Astrocyte (in vitro differentiated cells and primary cell): Measurements from ENCODE around the gene LNPK. TPM values are rescaled to one million over a fixed set of nuclear protein-coding genes. Genes with fewer than 3 reads are reported as not detected.

Experiments
- DNase-seq: peaks from one replicate; pipeline ENCODE4 v3.0.0-alpha.2; 2010; ENCODE audit warnings: low read depth
- FAIRE-seq: peaks from 2 replicates; lab custom pipeline; 2011; peaks lifted over from hg19 to GRCh38; lab: Jason Lieb, UNC
- H2AFZ ChIP-seq: 2 replicates; pipeline ENCODE4 v1.6.0; 2012; ENCODE audit warnings: low read depth, low read length, inconsistent platforms
- H3K27ac ChIP-seq: 2 replicates; pipeline ENCODE4 v1.5.1; 2011; ENCODE audit warnings: low read depth, low read length, inconsistent platforms
- H3K27me3 ChIP-seq: 2 replicates; pipeline ENCODE4 v1.6.0; 2011; ENCODE audit warnings: low read length, inconsistent platforms; ENCODE audit not compliant: insufficient read depth
- H3K36me3 ChIP-seq: 2 replicates; pipeline ENCODE4 v1.5.1; 2011; ENCODE audit warnings: low read length, inconsistent platforms; ENCODE audit not compliant: insufficient read depth
- H3K4me1 ChIP-seq: 2 replicates; pipeline ENCODE4 v1.5.1; 2011; ENCODE audit warnings: low read length, inconsistent platforms; ENCODE audit not compliant: insufficient read depth
- H3K4me2 ChIP-seq: 2 replicates; pipeline ENCODE4 v1.6.0; 2012; ENCODE audit warnings: low read length, inconsistent platforms
- H3K4me3 ChIP-seq: 2 replicates; pipeline ENCODE4 v1.5.1; 2011; ENCODE audit warnings: low read depth, mild to moderate bottlenecking, low read length, inconsistent platforms; ENCODE audit not compliant: insufficient read depth
- H3K79me2 ChIP-seq: 2 replicates; pipeline ENCODE4 v1.6.0; 2012; ENCODE audit warnings: mild to moderate bottlenecking, low read length, inconsistent platforms; ENCODE audit not compliant: insufficient read depth
- H3K9ac ChIP-seq: 2 replicates; pipeline ENCODE4 v1.6.0; 2012; ENCODE audit warnings: mild to moderate bottlenecking, low read length, inconsistent platforms
- H3K9me3 ChIP-seq: 2 replicates; pipeline ENCODE4 v1.5.1; 2012; ENCODE audit warnings: low read depth, mild to moderate bottlenecking, low read length, inconsistent platforms; ENCODE audit not compliant: insufficient read depth
- H4K20me1 ChIP-seq: 2 replicates; pipeline ENCODE4 v1.6.0; 2012; ENCODE audit warnings: low read length, inconsistent platforms; ENCODE audit not compliant: insufficient read depth
- H3K27ac Mint-ChIP-seq: one replicate; pipeline ENCODE4 v1.8.0; 2021; ENCODE audit warnings: mild to moderate bottlenecking, mixed read lengths; ENCODE audit not compliant: unreplicated experiment
- H3K27me3 Mint-ChIP-seq: one replicate; pipeline ENCODE4 v1.8.0; 2021; ENCODE audit warnings: low read depth, mixed read lengths; ENCODE audit not compliant: unreplicated experiment
- H3K36me3 Mint-ChIP-seq: one replicate; pipeline ENCODE4 v1.8.0; 2021; ENCODE audit warnings: low read depth, mixed read lengths; ENCODE audit not compliant: unreplicated experiment
- H3K4me1 Mint-ChIP-seq: one replicate; pipeline ENCODE4 v1.8.0; 2021; ENCODE audit warnings: low read depth, mixed read lengths; ENCODE audit not compliant: unreplicated experiment
- H3K4me3 Mint-ChIP-seq: one replicate; pipeline ENCODE4 v1.8.0; 2021; ENCODE audit warnings: mild to moderate bottlenecking, moderate library complexity, mixed read lengths; ENCODE audit not compliant: unreplicated experiment
- H3K9me3 Mint-ChIP-seq: one replicate; pipeline ENCODE4 v1.8.0; 2021; ENCODE audit warnings: mild to moderate bottlenecking, mixed read lengths; ENCODE audit not compliant: unreplicated experiment
- CTCF ChIP-seq: IDR thresholded peaks from 2 replicates; pipeline ENCODE4 v1.5.1; 2011; ENCODE audit warnings: low read depth, mild to moderate bottlenecking, inconsistent platforms, low read length, moderate library complexity; ENCODE audit not compliant: insufficient read depth
- EZH2 ChIP-seq: IDR thresholded peaks from 2 replicates; pipeline ENCODE4 v1.6.1; 2012; ENCODE audit warnings: mild to moderate bottlenecking, low read length, inconsistent platforms; ENCODE audit not compliant: insufficient read depth
- total RNA-seq: library from RNA; stranded (reverse); gene quantifications from 2 replicates; pipeline ENCODE4 v1.2.1, GENCODE V29; 2021

Gene LNPK
- total RNA-seq, 1 donor from 2014 or later: 34.8 TPM

- FAIRE-seq (no peak), DNase-seq (no peak)
- Mint-ChIP-seq H3K4me3 (no peak overlapping the region), H3K27me3 (peaks cover 3% of the 10 kb centered on the region), H3K27ac (no peak overlapping the region), H3K36me3 (no peaks in the 10 kb centered on the region), H3K4me1 (peaks cover 2% of the 10 kb centered on the region), H3K9me3 (no peaks in the 10 kb centered on the region)
- Histone ChIP-seq H3K4me2 (no peak overlapping the region), H3K27me3 (no peaks in the 10 kb centered on the region), H3K27ac (no peak overlapping the region), H3K79me2 (no peaks in the 10 kb centered on the region), H2AFZ (no peak overlapping the region), H3K4me1 (no peaks in the 10 kb centered on the region), H3K9me3 (no peaks in the 10 kb centered on the region), H3K36me3 (no peaks in the 10 kb centered on the region), H4K20me1 (no peaks in the 10 kb centered on the region), H3K4me3 (no peak overlapping the region), H3K9ac (no peak overlapping the region)
- TF ChIP-seq EZH2 (no peak), CTCF (no peak)
These were observed 22.0 kb upstream of the LNPK start for GRCh38 chr2:176024083-176024482.

GRCh38 chr2:176022048-176022447, 20.0 kb upstream of the LNPK start:
- Histone ChIP-seq H4K20me1 (no peaks in the 10 kb centered on the region), H3K4me3 (no peak overlapping the region), H3K4me1 (no peaks in the 10 kb centered on the region), H2AFZ (no peak overlapping the region), H3K79me2 (no peaks in the 10 kb centered on the region), H3K4me2 (no peak overlapping the region), H3K9ac (no peak overlapping the region), H3K36me3 (no peaks in the 10 kb centered on the region), H3K27me3 (no peaks in the 10 kb centered on the region), H3K9me3 (no peaks in the 10 kb centered on the region), H3K27ac (no peak overlapping the region)
- H3K27me3 Mint-ChIP-seq: no peaks in the 10 kb centered on the region
- H3K9me3 Mint-ChIP-seq: no peaks in the 10 kb centered on the region
- no peak for DNase-seq
- peaks cover 4% of the 10 kb centered on the region for H3K4me1 Mint-ChIP-seq
- H3K27ac Mint-ChIP-seq: no peak overlapping the region
- H3K4me3 Mint-ChIP-seq: no peak overlapping the region
- no peak for TF ChIP-seq EZH2
- H3K36me3 Mint-ChIP-seq: no peaks in the 10 kb centered on the region
- no peak for FAIRE-seq

GRCh38 chr2:176020400-176020799, 18.3 kb upstream of the LNPK start:
- no peaks in the 10 kb centered on the region for H3K36me3 ChIP-seq
- FAIRE-seq (no peak), DNase-seq (no peak)
- no peaks in the 10 kb centered on the region for H3K9me3 Mint-ChIP-seq
- no peaks in the 10 kb centered on the region for H3K27me3 Mint-ChIP-seq
- H3K9me3 ChIP-seq: no peaks in the 10 kb centered on the region
- no peak overlapping the region for H3K4me3 Mint-ChIP-seq
- H3K4me1 Mint-ChIP-seq: peaks cover 4% of the 10 kb centered on the region
- H2AFZ ChIP-seq: no peak overlapping the region
- no peak overlapping the region for H3K4me3 ChIP-seq
- no peaks in the 10 kb centered on the region for H3K27me3 ChIP-seq
- H4K20me1 ChIP-seq: no peaks in the 10 kb centered on the region
- no peak overlapping the region for H3K27ac Mint-ChIP-seq
- no peaks in the 10 kb centered on the region for H3K36me3 Mint-ChIP-seq
- no peaks in the 10 kb centered on the region for H3K79me2 ChIP-seq
- H3K4me1 ChIP-seq: no peaks in the 10 kb centered on the region
- no peak overlapping the region for H3K4me2 ChIP-seq
- TF ChIP-seq EZH2 (no peak), CTCF (no peak)
- H3K9ac ChIP-seq: no peak overlapping the region
- H3K27ac ChIP-seq: no peak overlapping the region
